SK-N-MC (cell line): ENCODE data around the gene TMLHE.

Source experiments
- EZH2 ChIP-seq: fragments of 200-600 bp; sonication (generic); IDR thresholded peaks from one replicate; pipeline ENCODE4 v1.6.1; 2017; ENCODE audit warnings: antibody characterized with exemption
- FOXP2 ChIP-seq: optimal IDR thresholded peaks from 2 replicates; pipeline ENCODE3; 2011; ENCODE audit warnings: mild to moderate bottlenecking, moderate library complexity; ENCODE audit not compliant: insufficient read depth; ENCODE audit errors: extremely low read length, control extremely low read depth
- POLR2AphosphoS5 ChIP-seq: IDR thresholded peaks from 2 replicates; pipeline ENCODE4 v1.6.1; 2012; ENCODE audit warnings: mild to moderate bottlenecking, low read depth, low read length, borderline replicate concordance

- TF ChIP-seq POLR2AphosphoS5 (no peak), EZH2 (no peak), FOXP2 (no peak)
Measured at GRCh38 chrX:155662282-155662681, 49.5 kb upstream of the TMLHE start.
